Coronary artery (tissue), 2 donors: ENCODE data around the gene ZNF771.
"Not testable (repeated sequence)": the region's sequence is repeated elsewhere in the genome, so short reads cannot be mapped to it uniquely, and the experiment has no call there.

Experiments
- DNase-seq: peaks from one replicate; pipeline ENCODE4 v3.0.0-alpha.2; 2017; ENCODE audit warnings: low spot score
- H3K27ac ChIP-seq, 2 donors: fragments of 200-600 bp; sonication (generic); one replicate each; pipeline ENCODE4 v1.5.1; 2016 to 2019
- H3K4me3 ChIP-seq: fragments of 200-600 bp; sonication (generic); 2 replicates; pipeline ENCODE4 v1.5.1; 2016; ENCODE audit warnings: mild to moderate bottlenecking, moderate library complexity
- TF ChIP-seq, protein P1 (sequence below): fragments of 200-600 bp; sonication (generic); IDR thresholded peaks from one replicate; pipeline ENCODE4 v1.5.1; 2019; ENCODE audit warnings: antibody characterized with exemption

The ZNF771 gene

DNA sequence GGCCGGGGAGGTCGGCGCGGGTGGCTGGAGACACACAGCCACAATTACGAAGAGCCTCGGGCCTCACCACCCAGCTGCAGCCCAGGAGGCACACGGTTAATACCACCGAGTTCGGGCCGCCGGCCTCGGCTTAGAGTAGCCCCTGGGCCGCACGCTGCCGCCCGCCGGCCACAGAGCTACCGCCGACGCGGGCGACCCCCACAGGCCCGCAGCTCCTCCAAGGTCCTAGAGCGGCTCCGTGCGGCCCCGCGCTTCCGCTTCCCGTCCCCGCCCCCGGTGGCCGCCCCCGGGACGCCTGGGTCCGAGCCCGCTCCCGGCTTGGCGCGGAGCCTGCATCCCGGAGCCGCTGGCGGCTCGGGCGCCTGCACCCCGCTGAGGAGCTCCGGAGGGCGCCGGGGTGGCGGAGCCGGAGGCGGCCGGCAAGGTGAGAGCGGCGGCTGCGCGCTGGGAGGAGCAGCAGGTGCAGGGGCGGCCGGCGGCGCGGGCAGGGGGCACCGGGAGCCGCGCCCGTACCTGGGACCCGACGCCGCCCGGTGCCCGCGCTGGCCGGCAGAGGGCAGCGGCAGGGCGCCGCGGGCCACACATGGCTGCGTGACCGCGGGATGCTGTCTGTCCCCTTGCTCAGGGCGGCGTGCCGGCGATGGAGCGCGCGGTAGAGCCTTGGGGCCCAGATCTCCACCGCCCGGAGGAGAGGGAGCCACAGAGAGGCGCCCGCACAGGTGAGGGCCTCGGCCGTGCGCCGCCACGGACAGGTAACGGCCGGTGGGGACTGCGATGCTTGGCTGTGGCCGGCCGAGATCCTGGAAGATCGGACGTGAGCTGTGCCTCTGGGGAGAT is 12.0 kb upstream of the ZNF771 start, which contains the start of gene ZNF48:
Gene ZNF48 (plus strand): TSS at position 266 of the 837 bp plus-strand sequence. CDS start 375 bp downstream, at position 641.
- peak within 1 kb of the TSS; percentile 93 for H3K4me3 ChIP-seq
- TF ChIP-seq, protein P1, sequence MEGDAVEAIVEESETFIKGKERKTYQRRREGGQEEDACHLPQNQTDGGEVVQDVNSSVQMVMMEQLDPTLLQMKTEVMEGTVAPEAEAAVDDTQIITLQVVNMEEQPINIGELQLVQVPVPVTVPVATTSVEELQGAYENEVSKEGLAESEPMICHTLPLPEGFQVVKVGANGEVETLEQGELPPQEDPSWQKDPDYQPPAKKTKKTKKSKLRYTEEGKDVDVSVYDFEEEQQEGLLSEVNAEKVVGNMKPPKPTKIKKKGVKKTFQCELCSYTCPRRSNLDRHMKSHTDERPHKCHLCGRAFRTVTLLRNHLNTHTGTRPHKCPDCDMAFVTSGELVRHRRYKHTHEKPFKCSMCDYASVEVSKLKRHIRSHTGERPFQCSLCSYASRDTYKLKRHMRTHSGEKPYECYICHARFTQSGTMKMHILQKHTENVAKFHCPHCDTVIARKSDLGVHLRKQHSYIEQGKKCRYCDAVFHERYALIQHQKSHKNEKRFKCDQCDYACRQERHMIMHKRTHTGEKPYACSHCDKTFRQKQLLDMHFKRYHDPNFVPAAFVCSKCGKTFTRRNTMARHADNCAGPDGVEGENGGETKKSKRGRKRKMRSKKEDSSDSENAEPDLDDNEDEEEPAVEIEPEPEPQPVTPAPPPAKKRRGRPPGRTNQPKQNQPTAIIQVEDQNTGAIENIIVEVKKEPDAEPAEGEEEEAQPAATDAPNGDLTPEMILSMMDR: no peak
- H3K27ac ChIP-seq: peak within 1 kb of the TSS; percentile 70 to 92
- peak; percentile 89 for DNase-seq

DNA sequence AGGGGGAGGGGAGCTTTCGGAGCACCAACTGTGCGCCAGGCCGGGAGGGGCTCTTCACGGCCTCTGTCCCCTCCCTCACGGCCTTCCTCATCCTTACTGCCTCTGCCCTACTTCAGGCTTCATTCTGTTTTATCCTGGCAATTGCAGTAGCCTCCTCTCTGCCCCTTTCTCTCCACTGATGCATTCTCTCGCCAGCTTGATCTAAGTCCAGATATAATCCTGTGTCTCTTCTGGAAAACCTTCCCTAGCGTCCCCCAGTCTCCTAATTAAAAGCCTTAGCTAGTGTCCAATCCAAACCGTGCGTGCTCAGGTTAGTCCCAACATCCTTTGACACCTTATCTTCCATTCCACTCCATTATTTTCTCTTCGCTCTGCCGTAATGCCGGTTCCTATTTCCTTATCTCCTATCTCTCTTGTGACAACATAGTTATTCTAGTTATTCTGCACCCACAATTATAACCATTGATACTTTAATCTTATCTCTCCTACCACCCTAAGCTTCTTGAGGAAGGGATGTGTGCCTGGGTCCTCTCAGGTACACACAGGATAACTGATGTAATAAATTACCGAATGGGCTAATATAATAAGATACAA is 11.3 kb upstream of the ZNF771 start:
- Histone ChIP-seq H3K27ac (peak overlapping the region; percentile 70 to 92), H3K4me3 (peak overlapping the region; percentile 93)
- TF ChIP-seq, protein P1: no peak
- no peak for DNase-seq

DNA sequence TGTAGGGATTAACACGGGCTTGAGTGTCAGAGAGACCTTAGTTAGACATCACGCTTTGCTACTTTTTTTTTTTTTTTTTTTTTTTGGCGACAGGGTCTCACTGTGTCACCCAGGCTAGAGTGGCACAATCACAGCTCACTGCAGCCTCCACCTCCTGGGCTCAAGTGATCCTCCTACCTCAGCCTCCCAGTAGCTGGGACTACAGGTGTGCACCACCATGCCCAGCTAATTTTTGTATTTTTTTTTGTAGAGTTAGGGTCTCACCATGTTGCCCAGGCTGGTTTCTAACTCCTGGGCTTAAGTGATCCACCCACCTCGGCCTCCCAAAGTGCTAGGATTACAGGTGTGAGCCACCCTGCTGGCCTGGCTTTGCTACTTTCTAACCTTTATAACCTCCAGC is 10.8 kb upstream of the ZNF771 start:
- DNase-seq, H3K4me3 ChIP-seq, H3K27ac ChIP-seq: not testable (repeated sequence)

DNA sequence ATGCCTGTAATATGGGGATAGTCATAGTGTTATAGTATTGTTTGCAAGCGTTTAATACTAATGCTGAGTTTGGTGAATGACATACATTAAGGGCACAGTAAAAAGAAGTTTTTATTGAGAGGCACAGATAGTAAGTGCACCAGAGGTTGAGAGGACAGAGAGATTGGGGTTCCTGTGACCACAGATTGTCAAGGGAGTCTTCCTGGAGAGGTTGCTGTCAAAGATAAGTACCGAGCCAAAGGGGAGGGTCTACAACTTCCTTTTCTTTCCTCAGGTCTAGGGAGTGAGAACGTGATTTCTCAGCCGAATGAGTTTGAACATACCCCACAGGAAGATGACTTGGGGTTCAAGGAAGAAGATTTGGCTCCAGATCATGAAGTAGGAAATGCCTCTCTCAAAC is 10.3 kb upstream of the ZNF771 start:
- no peak for DNase-seq
- no peak overlapping the region for H3K27ac ChIP-seq
- H3K4me3 ChIP-seq: no peak overlapping the region
- TF ChIP-seq, protein P1: no peak

DNA sequence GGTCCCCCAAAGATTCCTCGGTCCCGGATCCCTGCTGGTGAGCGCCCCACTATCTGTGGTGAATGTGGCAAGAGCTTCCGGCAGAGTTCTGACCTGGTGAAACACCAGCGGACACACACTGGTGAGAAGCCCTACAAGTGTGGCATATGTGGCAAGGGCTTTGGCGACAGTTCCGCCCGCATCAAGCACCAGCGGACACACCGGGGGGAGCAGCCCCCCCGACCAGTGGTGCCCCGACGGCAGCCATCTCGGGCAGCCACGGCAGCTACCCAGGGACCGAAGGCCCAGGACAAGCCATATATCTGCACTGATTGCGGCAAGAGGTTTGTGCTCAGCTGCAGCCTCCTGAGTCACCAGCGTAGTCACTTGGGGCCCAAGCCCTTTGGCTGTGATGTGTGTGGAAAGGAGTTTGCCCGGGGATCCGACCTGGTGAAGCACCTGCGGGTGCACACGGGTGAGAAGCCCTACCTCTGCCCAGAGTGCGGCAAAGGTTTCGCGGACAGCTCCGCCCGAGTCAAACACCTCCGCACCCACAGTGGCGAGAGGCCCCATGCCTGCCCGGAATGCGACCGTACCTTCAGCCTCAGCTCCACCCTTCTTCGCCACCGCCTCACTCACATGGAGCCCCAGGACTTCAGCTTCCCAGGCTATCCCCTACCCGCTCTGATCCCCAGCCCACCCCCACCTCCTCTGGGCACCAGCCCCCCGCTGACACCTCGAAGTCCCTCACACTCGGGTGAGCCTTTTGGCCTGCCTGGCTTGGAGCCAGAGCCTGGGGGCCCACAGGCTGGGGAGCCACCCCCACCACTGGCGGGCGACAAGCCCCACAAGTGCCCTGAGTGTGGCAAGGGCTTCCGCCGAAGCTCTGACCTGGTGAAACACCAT is 9.4 kb upstream of the ZNF771 start:
- Histone ChIP-seq H3K27ac (no peak overlapping the region), H3K4me3 (no peak overlapping the region)
- TF ChIP-seq, protein P1: no peak
- DNase-seq: no peak

DNA sequence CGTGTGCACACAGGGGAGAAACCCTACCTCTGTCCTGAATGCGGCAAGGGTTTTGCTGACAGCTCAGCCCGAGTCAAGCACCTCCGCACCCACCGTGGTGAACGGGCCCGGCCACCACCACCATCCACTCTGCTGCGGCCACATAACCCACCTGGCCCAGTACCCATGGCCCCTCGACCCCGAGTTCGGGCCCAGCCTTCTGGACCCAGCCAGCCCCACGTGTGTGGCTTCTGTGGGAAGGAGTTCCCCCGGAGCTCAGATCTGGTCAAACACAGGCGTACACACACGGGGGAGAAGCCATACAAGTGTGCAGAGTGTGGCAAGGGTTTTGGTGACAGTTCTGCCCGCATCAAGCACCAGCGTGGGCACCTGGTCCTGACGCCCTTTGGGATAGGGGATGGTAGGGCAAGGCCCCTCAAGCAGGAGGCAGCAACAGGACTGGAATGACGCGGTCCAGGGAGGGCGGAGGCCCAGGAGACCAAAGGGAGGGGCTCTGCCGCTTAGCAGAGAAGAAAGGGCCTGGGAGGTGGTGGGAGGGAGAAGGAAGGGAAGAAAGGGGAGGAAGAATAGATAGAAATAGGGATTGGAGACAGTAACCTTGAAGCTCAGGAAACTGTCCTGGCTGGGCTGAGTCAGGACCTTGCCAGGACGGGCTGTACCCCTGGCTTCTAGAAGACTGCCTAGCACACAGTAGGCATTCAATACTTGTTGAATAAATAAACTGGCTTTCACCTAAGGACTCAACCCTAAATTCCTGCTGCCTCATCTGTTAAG is 8.6 kb upstream of the ZNF771 start:
- TF ChIP-seq, protein P1: no peak
- Histone ChIP-seq H3K27ac (peak overlapping the region; percentile 59 to 89), H3K4me3 (no peak overlapping the region)
- no peak for DNase-seq
